COR-L47 (cell line): ENCODE results near the gene MLST8.

Experiments used
- DNase-seq: peaks from one replicate; lab custom pipeline; 2025; lab: John Stamatoyannopoulos, UW

MLST8 gene, protein sequence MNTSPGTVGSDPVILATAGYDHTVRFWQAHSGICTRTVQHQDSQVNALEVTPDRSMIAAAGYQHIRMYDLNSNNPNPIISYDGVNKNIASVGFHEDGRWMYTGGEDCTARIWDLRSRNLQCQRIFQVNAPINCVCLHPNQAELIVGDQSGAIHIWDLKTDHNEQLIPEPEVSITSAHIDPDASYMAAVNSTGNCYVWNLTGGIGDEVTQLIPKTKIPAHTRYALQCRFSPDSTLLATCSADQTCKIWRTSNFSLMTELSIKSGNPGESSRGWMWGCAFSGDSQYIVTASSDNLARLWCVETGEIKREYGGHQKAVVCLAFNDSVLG

DNA sequence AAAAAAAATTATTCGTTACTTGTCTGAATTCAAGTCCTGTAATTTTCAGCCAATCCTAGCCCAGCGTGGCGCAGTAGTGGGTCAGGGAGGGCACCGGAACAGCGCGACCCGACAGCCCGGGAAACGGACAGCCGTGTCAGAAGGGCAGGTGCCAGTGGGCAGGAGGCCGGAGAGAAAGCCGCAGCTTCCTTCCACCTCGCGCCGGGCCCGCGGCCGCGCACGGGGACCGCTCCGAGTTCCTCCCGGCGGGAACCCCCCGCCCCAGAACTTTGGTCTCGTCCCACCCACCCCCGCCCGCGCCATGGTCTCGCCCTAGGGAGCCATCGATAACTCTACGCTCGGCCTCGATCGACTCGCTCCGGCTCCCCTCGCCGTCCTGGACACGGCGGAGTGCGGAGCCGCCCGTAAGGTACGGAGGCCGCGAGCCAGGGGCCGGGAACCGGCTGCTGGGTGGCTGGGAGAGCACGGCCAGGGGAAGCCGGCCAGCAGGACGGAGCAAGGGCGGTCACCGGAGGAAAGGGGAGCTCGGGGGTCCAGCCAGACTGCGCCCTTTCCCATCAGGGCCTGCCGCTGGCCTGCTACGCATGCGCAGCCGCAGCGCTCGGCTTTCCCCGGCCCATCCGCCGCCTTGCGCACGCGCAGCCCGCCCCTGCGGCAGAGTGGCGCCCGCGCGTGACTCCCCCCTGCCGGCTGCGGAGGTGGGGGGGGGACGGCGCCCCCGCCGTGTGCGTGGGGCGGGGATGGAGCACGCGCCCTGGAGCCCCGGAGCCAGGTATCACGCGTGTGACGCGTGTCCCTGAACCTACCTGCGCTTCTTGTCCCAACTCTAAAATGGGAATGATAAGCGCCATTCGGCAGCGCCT lies at the start of gene MLST8:
TSS of gene MLST8 (plus strand) at position 351 of the 863 bp plus-strand sequence. CDS start 632 bp downstream, outside the sequence.
- peak; percentile 80 for DNase-seq

DNA sequence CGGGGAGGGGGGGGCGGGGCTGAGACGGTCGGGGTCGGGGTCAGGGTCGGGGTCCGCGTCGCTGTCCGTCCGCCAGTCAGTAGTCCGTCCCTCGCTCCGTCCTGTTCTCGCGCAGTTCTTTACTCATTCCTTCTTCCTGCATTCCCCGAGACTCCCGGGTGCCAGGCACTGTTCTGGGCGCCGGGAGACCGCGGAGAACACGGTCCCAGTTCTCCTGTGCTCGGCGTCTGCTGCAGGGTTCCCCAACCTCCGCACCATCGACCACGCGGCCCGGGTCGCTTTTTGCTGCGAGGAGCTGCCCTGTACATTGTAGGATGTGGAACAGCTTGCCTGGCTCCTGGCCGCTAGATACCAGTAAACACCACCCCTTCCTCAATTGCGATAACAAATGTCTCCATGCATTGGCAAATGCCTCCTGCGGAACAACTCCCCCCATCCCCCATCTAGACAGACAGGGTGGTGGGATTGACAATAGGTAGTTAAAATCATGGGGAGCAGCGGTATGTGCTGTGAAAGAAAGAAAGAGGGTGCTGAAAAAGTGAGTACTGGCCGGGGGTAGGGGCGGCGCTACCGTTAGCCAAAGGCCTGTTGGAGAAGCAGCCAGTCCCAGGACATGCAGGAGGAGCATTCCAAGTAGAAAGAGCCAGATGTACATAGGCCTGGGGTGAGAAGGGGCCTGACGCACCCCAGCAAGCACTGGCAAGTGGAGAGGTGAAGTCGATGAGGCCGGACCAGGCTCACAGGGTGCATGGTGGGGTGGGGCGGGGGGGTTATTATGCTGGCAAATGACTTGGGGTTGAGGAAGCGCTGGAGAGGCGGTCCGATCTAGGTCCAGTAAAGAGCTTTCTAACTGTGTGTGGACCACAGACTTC lies 49.0 kb upstream of the MLST8 start:
- no peak for DNase-seq

DNA sequence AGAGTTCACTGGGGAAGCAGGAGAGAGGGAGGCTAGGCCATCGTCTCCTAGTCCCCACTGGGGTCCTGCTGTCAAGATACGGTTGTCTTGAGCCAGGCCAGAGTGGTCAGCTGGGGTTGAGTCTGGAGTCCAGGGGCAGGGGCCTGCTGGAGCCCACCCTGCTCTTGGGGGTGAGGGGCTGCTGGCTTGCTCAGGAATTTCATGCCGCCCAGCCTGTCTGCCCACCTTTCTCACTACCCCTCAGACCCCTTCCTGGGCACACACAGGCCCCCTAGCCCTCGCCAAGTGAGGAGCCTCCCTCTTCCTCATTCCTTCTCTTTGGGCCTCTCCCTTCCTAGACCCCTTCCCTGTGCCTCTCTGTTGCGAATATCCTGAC lies 48.4 kb upstream of the MLST8 start:
- DNase-seq = no peak

DNA sequence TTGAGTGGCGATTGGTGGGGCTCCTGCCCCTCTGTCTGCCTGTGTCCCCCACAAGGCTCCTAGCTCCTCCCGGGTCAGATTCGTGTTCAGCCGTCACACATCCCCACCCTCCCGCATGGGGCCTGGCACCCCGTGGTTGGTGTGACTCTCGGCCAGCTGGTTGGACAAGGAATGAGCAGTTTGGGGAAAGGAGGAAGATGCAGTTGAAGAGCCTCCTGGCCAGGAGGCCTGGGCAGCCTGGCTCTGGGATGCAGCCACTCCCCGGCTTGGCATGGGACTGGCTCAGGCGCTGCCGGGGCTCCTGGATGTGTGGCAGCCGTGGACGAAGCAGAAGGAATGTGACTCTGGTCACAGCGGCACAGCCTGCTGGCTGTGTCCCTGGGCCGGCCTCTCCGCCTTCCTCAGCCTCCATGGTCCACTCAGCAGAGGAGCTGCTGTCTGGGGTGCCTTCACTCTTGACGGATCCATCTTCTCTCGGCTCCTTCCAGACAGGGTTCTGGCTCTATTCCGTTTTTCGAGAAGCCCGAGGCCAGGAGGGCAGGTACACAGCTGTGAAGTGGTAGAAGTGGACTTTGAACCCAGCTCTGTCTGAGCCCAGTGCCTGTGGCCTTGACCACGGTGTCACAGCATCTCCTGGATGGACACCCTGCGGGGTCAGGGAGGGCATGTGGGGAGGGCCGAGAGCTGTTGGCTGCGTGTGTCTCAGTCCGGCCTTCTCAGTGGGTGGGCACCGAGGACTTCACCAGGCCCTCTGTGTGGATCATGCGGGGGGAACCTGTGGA lies 47.6 kb upstream of the MLST8 start:
- DNase-seq = no peak

DNA sequence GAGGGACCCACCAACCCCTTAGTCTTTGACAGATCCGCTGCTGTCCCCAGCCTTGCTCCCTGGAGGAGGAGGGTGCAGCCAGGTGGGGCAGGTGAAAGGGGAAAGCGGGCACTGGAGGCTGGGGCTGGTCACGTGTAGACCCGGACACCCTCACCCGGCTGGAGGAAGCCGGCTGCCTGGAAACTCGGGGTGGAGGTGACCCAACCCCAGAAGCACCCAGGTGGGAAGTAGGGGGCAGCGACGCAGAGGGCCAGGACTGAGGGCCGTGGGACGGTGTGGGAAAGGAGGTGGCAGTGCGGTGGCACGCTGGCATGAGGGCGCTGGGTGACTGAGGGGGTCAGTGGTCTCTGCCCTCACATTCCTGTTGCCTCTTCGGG lies 47.0 kb upstream of the MLST8 start:
- DNase-seq = no peak

DNA sequence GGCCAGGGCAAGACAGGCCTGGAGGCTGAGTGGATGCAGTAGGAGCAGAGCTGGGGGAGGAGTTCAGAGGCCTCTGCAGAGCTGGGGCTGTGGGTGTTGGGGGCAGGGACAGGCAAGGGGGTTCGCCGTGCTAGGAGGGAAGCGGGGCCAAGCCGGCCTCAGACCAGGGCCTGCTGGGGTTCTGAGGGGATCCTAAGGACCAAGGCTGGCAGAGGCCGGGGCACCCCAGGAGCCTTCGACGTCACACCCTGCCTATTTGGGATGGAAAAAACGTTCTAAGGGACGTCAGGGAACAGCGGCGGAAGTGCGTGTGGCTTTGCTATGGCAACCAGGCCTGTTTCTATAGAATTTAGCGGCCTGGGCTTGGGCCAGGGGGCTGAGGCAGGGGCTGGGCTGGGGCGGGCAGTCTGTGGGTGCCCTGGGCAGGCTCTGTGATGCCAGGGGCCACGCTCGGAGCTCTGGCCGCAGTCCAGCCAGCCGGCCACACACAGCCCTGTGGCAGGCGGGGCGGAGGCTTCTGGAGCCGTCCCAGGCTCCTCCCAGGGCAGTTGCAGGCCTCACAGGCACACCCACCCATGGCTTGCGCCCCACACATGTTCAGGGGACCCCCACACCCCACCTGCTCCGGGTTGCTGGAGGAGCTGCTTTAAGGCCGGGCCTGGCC lies 45.9 kb upstream of the MLST8 start:
- DNase-seq = no peak

DNA sequence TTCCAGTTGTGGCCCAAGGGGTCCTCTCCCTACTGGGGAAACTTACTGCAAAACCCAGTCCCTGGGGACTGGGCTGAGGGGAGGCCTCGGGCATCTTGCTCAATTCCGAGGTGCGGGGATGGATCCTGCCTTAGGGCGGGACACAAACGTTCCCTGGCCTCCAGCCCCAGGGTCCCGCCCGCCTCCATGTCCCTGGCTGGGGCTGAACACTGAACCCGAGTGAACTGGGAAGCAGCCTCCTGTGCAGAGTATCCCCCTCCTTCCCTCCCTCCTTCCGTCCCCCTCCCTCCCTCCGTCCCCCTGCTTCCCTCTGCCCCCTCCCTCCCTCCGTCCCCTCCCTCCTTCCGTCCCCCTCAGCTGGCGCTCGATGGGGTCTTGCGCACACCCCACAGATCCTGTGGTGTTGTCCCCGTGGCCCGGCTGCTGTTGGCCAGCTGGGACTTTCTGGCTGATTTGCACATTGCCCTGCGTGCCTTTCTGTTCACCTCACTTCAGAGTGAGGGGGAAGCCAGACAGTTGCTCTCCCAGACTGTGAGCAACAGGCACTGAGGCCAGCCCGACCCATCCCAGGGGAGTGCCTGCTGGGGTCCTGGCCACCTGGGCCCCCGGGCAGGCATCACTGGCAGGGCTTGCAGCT lies 44.2 kb upstream of the MLST8 start:
- no peak for DNase-seq

DNA sequence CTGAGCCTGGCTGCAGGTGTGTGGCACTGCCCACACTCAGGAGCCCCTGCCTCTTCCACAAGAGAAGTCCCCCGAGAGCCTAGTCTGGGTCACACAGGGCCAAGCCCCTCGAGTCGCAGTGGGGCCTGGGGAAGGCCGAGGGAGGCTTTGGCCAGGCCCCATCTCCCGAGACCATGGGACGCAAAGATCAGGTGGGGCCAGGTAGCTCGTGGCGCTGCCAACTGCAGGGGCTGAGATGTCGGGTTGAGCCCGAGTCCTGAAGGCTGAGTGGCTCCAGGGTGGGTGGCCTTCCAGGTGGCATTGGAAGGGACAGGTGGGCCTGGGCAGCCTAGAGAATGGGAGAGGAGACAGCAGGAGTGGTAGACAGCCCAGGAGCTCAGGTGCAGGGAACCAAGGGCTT lies 43.3 kb upstream of the MLST8 start:
- DNase-seq = no peak

DNA sequence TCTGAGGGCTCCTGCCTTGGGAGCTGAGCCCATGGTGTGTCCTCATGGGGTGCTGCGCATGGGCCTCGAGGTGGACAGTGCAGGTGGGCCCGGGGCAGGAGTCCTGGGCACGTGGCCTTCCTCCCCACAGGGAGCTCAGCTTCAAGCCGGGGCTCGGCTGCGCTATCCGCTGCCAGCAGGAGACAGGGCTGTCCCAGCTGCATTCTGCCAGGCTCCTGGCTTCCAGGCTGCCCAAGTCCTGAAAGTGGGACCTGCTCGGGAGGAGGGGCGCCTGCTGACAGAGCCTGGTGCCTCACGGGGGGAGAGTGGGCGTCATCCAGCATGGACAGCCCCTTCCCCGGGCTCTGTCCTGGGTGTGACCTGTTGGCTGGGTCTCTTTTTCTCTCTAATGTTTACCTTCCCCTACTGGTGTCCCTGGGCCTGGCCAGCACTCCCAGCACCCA lies 42.6 kb upstream of the MLST8 start:
- DNase-seq = no peak

DNA sequence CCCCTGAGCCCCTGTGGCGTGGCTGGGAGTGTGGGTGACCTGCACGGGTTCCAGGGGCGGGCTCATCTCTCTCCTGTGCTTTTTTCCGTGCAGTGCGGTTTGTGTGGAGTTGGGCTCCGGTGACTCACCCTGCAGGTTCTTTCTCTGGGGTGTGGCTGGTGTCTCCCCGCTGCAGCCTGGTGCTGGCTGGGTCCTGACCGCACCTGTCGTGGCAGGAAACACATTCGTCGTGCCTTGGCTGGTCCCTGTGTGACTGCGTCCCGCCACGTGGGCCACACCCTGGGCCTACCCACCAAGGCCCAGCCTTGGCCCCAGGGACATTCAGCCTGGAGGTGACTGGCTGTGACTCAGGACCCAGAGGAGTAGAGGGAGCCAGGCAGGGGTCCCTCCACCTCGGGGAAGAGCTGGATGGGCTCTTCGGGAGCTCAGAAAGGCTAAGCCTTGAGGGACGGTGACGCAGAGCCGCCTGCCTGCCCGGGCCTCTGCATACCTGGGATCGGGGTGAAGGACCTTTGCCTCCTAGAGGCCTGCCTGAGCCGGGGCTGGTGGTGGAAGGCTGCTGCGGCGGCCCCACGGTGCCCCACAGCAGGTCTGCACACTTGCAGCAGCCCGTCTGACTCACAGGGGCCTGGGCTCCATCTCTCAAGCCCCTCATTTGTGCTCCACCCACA lies 41.9 kb upstream of the MLST8 start:
- no peak for DNase-seq

DNA sequence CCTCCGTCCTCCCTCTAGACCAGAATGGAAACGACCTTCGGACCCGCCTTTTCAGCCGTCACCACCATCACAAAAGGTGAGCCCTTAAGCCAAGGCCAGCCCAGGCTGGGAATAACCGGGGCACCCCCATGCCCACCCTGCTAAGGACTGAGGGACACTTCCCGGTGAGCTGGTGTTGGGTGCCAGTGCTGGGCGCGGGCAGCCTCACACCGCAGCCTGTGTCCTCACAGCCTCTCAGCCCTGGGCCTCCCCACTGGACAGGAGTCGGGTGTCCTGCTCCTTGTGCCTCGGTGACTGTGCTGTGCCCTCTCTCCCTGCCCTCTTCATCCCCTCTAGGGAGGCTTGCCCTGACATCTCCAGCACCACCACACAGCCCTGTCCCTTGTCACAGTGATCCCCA lies 39.4 kb upstream of the MLST8 start:
- DNase-seq = no peak

DNA sequence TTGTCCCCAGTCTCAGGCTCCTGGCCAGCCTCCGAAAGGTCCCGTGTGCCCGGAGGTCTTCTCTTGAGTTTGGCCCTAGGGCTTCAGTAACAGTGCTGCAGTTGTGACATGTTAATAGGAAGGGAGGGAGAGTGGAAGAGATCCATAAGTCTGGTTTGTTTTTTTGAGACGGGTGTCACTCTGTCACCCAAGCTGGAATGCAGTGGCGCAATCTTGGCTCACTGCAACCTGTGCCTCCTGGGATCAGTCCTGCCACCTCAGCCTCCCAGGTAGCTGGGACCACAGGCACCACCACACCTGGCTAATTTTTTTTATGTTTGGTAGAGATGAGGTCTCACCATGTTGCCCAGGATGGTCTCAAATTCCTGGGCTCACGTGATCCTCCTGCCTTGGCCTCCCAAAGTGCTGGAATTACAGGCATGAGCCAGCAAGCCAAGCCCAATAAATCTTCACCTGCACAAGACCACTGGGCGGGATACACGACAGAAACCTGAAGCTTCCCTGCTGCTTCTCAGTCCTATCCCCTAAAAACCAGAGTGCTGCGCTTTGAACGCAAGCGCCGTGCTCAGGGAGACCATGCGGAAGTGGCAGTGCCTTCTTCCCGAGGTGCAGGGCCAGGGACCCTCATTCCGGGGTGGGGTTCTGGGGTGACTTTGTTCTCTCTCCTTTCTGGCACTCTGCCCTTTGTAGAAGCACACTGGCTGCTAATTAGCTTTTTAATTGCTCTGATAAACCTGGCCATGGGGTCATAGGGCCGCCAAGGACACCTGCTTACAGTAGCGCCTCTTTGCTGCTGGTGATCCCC lies 38.8 kb upstream of the MLST8 start:
- DNase-seq = no peak

DNA sequence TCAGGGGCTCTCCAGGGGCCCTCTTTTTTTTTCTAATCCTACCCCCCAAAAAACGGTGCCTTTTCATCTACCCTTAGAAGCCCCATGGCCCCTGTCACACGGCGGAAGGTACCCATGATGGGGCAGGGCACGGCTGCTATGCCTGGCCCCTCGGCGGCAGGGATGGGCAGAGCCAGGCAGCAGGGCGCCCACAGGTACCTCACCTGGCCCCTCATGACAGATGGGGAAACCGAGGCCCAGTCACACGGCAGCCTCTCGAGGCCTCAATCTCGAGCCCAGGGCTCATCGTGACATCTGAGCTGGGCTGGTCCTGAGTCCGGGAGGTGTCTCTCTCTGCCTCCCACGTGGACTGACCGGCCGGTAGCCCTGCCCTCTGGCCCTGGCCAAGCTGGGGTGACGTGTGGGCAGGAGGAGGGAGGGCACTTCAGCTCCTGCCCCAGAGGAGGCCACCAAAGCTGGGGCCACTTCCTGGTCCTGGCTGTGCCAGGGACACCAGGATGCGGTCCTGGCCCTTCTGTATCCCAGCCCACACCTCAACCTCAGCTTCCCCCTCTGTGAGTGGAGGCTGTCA lies 38.1 kb upstream of the MLST8 start:
- no peak for DNase-seq

DNA sequence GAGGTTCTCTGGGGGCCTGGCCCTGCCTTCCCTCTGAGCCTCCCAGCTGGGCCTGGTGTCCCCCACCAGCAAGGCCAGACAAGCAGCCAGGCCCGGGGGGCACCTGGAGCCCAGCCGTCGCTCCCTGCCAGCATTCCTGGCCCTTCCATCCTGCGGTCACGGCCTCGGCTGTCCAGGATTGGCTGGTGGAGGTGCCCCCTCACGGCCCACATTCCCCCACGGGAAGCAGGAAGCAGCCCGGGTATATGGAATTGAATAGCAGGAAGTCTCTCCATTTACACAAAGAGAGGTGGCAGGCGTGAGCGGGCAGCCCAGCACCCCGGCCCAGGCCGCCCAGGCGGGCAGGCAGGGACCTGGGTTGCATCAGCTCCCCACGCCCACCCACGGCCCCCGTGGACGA lies 35.2 kb upstream of the MLST8 start:
- no peak for DNase-seq

DNA sequence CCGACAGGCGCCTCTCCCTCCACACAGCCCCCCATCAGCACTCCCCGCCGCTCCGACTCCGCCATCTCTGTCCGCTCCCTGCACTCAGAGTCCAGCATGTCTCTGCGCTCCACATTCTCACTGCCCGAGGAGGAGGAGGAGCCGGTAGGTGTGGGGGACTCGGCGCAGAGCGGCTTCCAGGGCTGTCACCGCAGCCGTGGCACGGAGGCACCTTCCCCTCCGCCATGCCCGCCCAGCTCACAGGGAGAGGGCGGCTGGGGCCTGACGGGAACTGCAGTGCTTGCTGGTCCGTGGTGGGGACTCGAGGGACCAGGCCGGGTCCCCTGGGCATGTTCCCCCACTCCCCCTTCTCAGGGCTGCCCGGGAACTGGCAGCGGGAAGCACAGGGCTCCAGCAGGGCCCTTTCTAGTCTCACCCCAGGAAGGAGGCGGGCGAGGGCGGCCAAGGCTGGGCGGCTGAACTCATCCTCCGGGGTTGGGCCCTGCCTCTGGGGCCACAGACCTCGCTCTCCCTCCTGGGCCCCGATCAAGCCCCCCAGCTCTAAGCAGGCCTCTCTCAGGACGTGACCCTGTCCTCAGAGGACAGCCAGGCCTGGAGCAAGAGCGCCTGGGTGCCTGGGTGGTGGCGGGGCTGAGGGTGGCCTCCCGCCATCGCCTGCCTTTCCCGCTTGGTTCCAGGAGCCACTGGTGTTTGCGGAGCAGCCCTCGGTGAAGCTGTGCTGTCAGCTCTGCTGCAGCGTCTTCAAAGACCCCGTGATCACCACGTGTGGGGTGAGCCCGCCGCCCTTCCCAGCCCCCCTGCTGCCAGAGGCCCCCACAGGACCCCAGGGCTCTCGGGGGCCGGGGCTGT lies 34.4 kb upstream of the MLST8 start:
- DNase-seq = no peak

DNA sequence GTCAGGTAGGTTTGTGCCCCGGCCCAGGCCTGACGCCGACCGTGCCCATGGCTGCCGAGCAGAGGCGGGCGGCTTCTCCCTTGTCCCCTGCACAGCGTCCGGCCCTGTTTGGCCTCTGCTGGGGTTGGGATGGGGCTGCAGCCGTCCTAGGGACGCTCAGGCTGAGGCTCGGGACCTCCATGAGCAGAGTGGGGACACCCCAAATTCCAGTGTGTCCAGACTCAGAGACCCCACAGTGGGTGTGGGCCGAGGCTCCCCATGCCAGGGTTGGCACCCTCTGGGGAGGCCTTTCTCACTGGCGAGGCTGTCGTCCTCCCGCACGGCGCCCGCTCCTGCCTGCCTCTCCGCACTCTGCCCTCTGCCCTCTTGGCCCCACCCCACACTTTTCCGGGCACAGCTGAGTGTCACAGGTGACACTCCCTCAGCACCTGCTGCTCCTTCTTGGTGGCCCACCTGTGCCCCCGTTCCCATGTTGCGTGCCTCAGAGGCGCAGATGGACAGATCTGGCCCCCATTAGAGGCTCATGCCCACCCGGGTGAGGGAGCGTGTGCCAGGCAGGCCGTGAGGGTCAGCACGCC lies 33.6 kb upstream of the MLST8 start:
- no peak for DNase-seq

DNA sequence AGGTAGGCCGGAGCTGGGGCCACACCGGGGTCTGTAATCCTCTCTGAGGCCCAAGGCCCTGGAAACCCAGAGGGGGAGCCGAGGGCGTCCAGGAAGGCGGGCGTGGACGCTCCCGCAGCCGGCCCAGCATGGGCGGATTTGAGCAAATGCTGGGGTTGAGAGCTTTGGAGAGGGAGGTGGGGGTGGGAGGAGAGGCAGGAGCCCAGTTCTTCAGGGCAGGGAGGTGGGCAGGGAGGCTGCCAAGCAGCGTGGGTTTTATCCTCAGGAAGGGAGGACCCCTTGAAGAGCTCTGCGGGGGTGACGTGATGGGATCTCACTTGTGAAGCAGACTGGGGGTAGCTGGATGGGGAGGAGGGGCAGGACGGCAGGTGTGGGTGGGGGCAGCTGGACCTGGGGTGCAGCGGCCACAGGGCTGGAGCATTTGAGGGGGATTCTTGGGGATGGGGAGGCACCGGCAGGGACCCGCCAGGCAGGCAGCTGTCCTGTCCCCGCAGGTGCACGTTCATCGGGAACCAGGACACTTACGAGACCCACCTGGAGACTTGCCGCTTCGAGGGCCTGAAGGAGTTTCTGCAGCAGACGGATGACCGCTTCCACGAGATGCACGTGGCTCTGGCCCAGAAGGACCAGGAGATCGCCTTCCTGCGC lies 32.4 kb upstream of the MLST8 start:
- DNase-seq = no peak
